NT2/D1 (cell line): ENCODE data around the gene FAM234A.

ENCODE experiments used
- SUZ12 ChIP-seq: IDR thresholded peaks from 2 replicates; pipeline ENCODE4 v1.6.1; 2011; ENCODE audit not compliant: insufficient read length, insufficient read depth; ENCODE audit errors: extremely low read depth
- YY1 ChIP-seq: IDR thresholded peaks from 2 replicates; pipeline ENCODE4 v1.6.1; 2011; ENCODE audit not compliant: insufficient read length, insufficient read depth
- ZNF274 ChIP-seq: IDR thresholded peaks from 2 replicates; pipeline ENCODE4 v1.6.1; 2011; ENCODE audit warnings: mild to moderate bottlenecking, low read depth, low read length

- TF ChIP-seq SUZ12, result no peak
- no peak for TF ChIP-seq YY1
- TF ChIP-seq ZNF274, result no peak
Observed at GRCh38 chr16:187330-187729, 47.3 kb upstream of the FAM234A start.
